HG03025 (cell line): ENCODE results near the gene ZMIZ2.

Experiments
- ATAC-seq: cut with Tn5 transposase; IDR thresholded peaks from one replicate; pipeline ENCODE4 v1.9.1; 2021; ENCODE audit warnings: mild to moderate bottlenecking, moderate library complexity; ENCODE audit not compliant: unreplicated experiment, low FRiP score

ZMIZ2 gene

GRCh38 chr7:44755698-44756627 lies 7.3 kb downstream of the ZMIZ2 start:
- ATAC-seq = no peak

GRCh38 chr7:44756904-44757303 lies 8.3 kb downstream of the ZMIZ2 start:
- no peak for ATAC-seq

- ATAC-seq = no peak
Measured at GRCh38 chr7:44757311-44757710, 8.7 kb downstream of the ZMIZ2 start.

- no peak for ATAC-seq
Measured at GRCh38 chr7:44757739-44758138, 9.1 kb downstream of the ZMIZ2 start.

- ATAC-seq = no peak
Measured at GRCh38 chr7:44759246-44759645, 10.6 kb downstream of the ZMIZ2 start.

- no peak for ATAC-seq
Measured at GRCh38 chr7:44760034-44760580, 11.5 kb downstream of the ZMIZ2 start.

GRCh38 chr7:44761207-44762161 lies 12.8 kb downstream of the ZMIZ2 start:
- no peak for ATAC-seq

GRCh38 chr7:44762300-44762699 lies 13.7 kb downstream of the ZMIZ2 start:
- no peak for ATAC-seq

GRCh38 chr7:44762726-44763522 lies 14.3 kb downstream of the ZMIZ2 start:
- ATAC-seq = no peak

GRCh38 chr7:44764081-44764480 lies 15.4 kb downstream of the ZMIZ2 start:
- ATAC-seq = no peak

GRCh38 chr7:44764665-44765578 lies 16.3 kb downstream of the ZMIZ2 start:
- ATAC-seq = no peak

- ATAC-seq = no peak
Measured at GRCh38 chr7:44765579-44766415, 17.1 kb downstream of the ZMIZ2 start.

- no peak for ATAC-seq
Measured at GRCh38 chr7:44766416-44766801, 17.8 kb downstream of the ZMIZ2 start.

- ATAC-seq = no peak
Measured at GRCh38 chr7:44767134-44767911, 18.7 kb downstream of the ZMIZ2 start.

GRCh38 chr7:44767912-44768627 lies 19.4 kb downstream of the ZMIZ2 start:
- ATAC-seq = no peak

GRCh38 chr7:44768628-44769371 lies 20.2 kb downstream of the ZMIZ2 start:
- no peak for ATAC-seq
